Rectal smooth muscle tissue (tissue), 1 donor: ENCODE results near the gene NPEPL1.

Experiments used
- H3K27ac ChIP-seq: one replicate; pipeline ENCODE4 v1.7.0; 2013; ENCODE audit warnings: low read depth, low read length, inconsistent platforms
- H3K27me3 ChIP-seq: one replicate; pipeline ENCODE4 v1.7.0; 2013; ENCODE audit warnings: low read length; ENCODE audit not compliant: control insufficient read depth, insufficient read depth
- H3K36me3 ChIP-seq: one replicate; pipeline ENCODE4 v1.7.0; 2013; ENCODE audit warnings: low read length; ENCODE audit not compliant: control insufficient read depth, insufficient read depth
- H3K4me1 ChIP-seq: one replicate; pipeline ENCODE4 v1.7.0; 2013; ENCODE audit warnings: low read length; ENCODE audit not compliant: control insufficient read depth, insufficient read depth
- H3K4me3 ChIP-seq: one replicate; pipeline ENCODE4 v1.7.0; 2013; ENCODE audit warnings: low read length
- H3K9ac ChIP-seq: one replicate; pipeline ENCODE4 v1.7.0; 2013; ENCODE audit warnings: low read length

The NPEPL1 gene

DNA sequence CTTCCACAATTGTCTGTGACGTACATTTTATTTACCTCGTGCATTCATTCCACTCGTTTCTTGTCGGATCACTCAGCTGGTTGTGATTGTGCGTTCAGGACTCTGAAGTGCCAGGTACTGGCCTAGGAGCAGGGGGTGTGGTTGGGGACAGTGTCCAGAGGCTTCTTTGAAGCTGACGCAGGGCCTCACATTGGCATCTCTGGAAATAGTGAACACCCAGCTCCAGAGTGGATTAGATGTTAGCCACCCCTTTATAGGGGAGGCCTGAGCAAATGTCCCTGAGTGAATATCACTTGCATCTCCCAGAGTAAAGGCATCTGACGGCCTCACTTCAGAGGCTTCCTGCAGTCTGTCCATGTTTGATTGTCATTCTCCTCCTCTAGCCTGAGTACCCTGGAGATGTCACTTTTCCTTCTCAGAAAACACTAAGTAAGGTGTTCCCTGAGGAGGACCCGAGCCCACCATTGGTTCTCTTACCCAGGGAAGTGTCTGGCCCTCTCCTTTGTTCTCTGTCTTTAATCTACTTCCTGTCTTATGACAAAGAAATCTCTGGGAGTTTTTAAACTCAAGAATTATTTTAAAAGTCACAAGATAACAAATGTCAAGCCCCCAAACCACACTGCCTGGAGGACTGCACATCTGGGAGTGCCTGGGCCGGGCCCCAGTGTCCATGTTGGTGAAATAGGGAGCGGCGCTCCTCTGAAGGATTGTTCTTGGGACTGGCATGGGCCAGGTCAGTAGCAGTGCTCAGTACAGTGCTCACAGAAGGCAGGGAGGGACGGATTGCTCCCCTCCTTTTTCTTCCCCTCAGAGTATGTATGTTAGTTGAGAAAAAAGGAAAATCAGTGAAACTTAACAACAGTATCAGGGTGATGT lies 30.8 kb upstream of the NPEPL1 start:
- Histone ChIP-seq H3K9ac (no peak overlapping the region), H3K4me1 (no peaks in the 10 kb centered on the region), H3K27ac (no peak overlapping the region), H3K27me3 (no peaks in the 10 kb centered on the region), H3K4me3 (no peak overlapping the region), H3K36me3 (peaks cover 9% of the 10 kb centered on the region)

DNA sequence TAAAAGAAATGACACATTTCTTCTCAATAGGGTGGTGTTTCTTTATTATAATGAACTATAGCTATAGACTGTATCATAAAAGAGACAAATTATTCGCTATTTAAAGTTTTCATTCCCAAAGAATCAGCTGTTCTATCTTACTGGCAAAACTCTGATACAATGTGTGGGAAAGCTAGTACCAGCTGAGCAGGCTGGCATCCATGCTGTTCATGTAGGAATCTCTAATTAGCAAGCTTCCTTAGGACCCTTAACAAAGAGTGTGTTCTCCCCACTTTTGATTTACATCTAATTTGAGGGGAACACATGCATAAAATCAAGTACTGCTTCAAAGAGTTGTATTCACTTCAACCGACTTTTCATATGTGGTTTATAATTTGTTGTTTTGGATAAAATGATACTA lies 28.3 kb upstream of the NPEPL1 start:
- Histone ChIP-seq H3K27me3 (no peaks in the 10 kb centered on the region), H3K27ac (no peak overlapping the region), H3K4me3 (no peak overlapping the region), H3K9ac (no peak overlapping the region), H3K4me1 (no peaks in the 10 kb centered on the region), H3K36me3 (peaks cover 9% of the 10 kb centered on the region)

DNA sequence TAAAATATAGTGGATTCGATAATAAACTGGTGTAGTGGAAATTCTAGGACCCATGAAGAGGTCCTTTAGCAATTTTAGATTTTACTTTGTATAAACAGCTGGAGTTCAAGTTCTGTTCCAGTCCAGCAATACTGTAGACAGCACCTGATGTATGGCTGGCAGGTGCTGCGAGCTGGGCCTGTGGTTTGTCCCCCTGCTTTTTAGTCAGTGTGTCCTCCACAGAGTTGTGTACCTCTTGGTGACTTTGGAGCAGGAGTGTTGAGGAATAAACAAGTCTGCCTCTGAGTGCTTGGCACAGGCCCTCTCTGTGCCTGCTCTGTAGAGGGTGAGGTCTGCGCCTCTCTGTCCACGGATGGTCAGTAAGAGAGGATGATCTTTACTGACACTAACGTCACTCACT lies 27.7 kb upstream of the NPEPL1 start:
- H3K4me1 ChIP-seq = no peaks in the 10 kb centered on the region
- H3K36me3 ChIP-seq = peaks cover 8% of the 10 kb centered on the region
- no peak overlapping the region for H3K4me3 ChIP-seq
- no peak overlapping the region for H3K9ac ChIP-seq
- H3K27ac ChIP-seq = no peak overlapping the region
- no peaks in the 10 kb centered on the region for H3K27me3 ChIP-seq

DNA sequence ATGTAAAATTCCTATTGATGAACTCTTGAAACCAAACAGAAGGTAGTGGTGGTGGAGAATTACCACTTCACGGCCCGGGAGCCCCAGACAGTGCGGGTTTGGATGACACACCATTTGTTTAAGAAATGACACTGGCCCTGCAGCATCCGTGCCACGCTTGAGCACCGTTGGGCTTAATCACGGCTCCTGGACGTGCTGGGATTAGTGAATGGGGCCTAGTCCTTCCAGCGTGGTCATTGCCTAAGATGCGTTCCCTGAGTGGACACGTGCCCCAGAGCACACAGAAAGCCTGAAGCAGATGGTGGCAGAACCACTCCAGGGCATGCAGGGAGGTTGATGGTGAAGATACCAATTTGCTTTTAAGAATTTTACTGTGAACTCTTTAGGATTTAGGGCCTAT lies 27.0 kb upstream of the NPEPL1 start:
- no peak overlapping the region for H3K4me3 ChIP-seq
- H3K27me3 ChIP-seq = no peaks in the 10 kb centered on the region
- no peak overlapping the region for H3K27ac ChIP-seq
- peaks cover 12% of the 10 kb centered on the region for H3K36me3 ChIP-seq
- no peak overlapping the region for H3K9ac ChIP-seq
- no peaks in the 10 kb centered on the region for H3K4me1 ChIP-seq

DNA sequence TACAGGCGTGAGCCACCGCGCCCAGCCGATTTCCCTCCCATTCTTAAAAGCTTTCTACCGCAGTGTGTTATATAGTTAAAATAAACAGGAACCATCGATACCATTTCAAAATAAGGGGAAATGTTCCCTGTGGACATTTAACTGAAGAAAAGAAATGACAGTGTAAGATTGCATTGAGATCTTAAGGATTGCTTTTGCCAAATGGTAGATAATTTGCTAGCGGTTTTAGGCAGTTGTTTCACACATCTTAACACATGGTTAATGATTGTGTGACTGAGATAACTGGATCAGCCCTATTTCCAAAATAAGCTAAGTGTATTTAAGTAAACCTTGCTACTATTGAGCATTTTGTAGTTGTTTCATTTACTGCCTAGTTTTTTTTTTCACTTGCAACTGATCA lies 25.9 kb upstream of the NPEPL1 start:
- Histone ChIP-seq H3K27ac (no peak overlapping the region), H3K27me3 (no peaks in the 10 kb centered on the region), H3K9ac (no peak overlapping the region), H3K4me1 (no peaks in the 10 kb centered on the region), H3K36me3 (peaks cover 16% of the 10 kb centered on the region), H3K4me3 (no peak overlapping the region)

DNA sequence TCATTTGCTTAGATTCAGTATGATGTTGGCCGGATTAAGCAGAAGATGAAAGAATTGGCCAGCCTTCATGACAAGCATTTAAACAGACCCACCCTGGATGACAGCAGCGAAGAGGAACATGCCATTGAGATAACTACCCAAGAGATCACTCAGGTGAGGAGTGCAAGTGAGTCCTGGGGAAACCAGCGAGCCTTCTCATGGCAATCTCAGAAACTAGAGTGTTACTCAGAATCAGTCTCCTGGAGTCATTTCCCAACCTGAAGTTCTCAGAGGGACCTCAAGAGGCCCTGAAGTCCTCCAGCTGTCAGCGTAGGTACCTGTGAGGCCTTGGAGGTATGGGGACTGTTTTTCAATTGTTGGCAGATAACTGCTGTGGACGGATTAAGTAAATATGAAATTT lies 24.6 kb upstream of the NPEPL1 start:
- no peak overlapping the region for H3K4me3 ChIP-seq
- H3K36me3 ChIP-seq = peaks cover 14% of the 10 kb centered on the region
- no peaks in the 10 kb centered on the region for H3K27me3 ChIP-seq
- no peak overlapping the region for H3K27ac ChIP-seq
- H3K9ac ChIP-seq = no peak overlapping the region
- H3K4me1 ChIP-seq = no peaks in the 10 kb centered on the region

DNA sequence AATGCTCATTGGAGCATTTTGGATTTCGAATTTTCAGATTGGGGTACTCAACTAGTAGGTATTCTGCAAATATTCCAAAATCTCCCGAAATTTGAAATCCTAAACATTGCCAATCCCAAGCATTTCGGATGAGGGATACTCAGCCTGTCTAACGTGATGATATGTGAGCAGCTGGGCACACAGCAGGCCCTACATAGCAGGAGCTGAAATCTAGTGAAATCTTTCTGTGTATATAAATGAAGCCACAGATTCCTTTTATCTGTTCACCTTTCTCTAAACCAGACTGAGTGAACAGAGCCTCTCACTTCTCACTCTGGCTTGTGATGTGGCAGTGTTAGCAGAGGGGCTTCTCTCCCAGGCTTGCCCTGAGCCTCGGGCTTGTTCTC lies 23.7 kb upstream of the NPEPL1 start:
- Histone ChIP-seq H3K27ac (no peak overlapping the region), H3K4me3 (no peak overlapping the region), H3K4me1 (no peaks in the 10 kb centered on the region), H3K36me3 (peaks cover 14% of the 10 kb centered on the region), H3K27me3 (no peaks in the 10 kb centered on the region), H3K9ac (no peak overlapping the region)

DNA sequence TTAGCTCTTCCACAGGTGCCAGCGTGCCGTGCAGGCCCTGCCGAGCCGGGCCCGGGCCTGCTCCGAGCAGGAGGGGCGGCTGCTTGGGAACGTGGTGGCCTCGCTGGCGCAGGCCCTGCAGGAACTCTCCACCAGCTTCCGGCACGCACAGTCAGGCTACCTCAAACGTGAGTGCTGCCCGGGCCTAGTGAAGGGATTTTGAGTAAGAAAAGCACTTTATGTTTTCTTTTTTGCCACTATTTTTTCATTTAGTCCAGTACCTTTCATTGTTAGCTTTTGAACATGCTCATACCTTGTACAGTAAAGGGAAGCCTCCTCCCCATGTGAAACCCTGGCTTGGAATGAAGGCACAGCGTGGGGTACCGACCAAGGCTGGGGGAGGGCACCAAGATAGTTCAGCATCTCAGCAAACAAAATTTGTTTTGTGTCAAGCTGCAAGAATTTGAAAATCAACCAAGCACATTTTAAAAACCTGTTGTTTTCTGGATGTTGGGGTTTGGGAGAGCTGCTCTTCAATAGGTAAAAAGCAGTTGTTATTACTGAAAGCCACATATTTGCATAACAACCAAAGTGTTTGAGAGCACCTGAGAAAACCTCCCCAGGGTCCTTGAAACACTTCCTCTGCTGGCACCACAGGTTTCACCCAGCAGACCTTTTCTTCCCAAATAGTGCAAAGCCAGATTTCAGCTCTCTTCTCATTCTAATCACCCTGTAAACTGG lies 23.2 kb upstream of the NPEPL1 start:
- Histone ChIP-seq H3K27ac (no peak overlapping the region), H3K4me1 (no peaks in the 10 kb centered on the region), H3K27me3 (no peaks in the 10 kb centered on the region), H3K4me3 (no peak overlapping the region), H3K36me3 (peaks cover 14% of the 10 kb centered on the region), H3K9ac (no peak overlapping the region)

DNA sequence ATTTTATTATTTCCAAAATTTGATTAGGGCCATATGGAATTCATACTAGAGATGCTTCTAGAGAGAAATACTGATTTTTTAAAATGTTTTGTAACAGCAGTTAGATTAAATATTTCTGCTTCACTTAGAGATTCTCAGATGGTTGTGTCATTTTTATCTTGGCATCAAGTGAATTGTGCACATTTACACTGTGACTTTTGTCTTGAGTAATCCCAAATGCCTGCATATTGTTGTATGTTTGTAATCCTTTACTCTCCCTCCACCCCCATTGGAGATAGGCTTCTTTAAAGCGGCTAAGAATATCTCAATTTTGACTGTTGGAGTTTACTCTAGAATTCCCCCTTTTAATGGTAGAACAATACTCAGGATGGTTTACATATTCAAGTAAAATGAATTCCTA lies 22.5 kb upstream of the NPEPL1 start:
- Histone ChIP-seq H3K9ac (no peak overlapping the region), H3K4me3 (no peak overlapping the region), H3K27me3 (no peaks in the 10 kb centered on the region), H3K4me1 (no peaks in the 10 kb centered on the region), H3K27ac (no peak overlapping the region), H3K36me3 (peaks cover 15% of the 10 kb centered on the region)

DNA sequence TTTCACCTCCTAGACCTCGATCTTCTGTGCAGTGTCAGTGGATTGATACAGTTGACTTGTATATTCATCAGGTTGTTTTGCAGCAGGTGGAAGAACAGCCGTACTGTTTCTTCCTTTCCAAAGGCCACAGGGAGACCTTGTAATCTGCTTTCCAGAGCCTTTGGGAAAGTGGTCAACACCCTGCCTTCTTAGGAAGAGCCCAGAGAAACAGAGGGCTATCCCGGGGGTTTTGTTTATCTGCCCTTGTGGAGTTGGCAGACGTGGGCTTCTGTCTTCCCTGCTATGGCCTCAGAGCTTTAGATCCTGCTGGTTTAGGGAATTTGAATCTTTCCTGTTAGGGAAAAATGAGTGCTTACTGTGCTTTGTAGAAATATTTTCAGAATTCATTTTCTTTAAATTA lies 21.9 kb upstream of the NPEPL1 start:
- Histone ChIP-seq H3K36me3 (peaks cover 19% of the 10 kb centered on the region), H3K27ac (no peak overlapping the region), H3K27me3 (no peaks in the 10 kb centered on the region), H3K4me3 (no peak overlapping the region), H3K9ac (no peak overlapping the region), H3K4me1 (no peaks in the 10 kb centered on the region)

DNA sequence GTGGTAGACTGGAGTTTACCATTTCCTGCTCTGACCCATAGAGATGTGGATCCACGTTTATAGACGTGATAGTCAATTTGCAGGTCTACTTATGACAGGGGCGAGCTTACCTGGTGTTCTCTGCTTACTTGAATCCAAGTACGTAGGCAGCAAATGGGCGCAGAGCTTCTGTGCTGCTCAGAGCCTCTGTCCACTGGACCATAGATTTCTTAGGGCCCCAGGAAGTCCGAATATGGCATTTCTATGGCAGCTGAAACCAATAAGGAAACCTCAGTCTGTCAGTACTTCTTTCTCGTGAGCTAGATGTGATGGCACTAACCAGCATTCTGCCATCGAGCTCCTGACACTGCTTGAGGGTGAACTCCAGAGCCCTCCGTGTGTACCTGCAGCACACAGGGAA lies 19.5 kb upstream of the NPEPL1 start:
- Histone ChIP-seq H3K27ac (no peak overlapping the region), H3K4me3 (no peak overlapping the region), H3K36me3 (peaks cover 25% of the 10 kb centered on the region), H3K4me1 (no peaks in the 10 kb centered on the region), H3K27me3 (no peaks in the 10 kb centered on the region), H3K9ac (no peak overlapping the region)

DNA sequence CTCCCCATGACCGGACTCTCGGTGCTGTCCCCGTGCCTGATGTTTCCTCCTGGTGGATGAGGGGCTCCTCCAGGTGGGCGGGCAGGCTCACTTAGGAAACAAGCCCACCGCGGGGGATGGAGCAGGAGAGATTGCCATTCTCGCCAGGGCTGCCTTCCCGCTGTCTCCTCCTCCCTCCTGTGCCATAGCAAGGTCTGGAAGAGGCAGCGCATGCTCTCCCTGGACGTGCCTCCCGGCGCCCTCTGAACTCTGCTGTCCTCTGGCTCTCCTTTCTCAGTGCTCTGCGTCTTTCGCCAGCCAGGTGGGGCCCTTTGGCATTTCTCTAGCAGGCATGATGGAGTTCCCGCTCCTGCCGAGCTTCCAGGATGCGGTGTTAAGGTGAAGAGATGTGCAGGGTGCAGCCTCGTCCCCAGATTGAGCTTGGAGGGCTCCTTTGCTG lies 17.4 kb upstream of the NPEPL1 start:
- Histone ChIP-seq H3K36me3 (peaks cover 24% of the 10 kb centered on the region), H3K4me1 (no peaks in the 10 kb centered on the region), H3K27me3 (no peaks in the 10 kb centered on the region), H3K27ac (no peak overlapping the region), H3K4me3 (no peak overlapping the region), H3K9ac (no peak overlapping the region)

DNA sequence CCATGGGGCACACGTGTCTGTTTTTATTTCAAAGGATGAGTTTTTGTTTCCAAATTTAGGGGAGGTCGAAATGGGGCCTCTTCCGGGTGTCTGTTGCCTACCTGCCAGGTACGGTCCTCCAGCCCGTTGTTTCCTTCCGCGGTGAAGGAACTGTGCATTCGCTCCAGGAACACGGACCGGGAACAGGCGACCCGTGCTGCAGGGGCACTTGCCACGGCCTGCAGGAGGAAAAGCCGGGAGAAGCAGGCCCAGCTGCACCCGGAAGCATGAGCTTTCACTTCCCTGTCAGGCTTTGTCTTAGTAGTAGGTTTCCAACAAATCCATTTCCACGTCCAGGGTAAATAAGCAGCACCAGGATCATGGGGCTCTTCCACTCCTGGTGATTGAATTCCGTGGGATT lies 17.0 kb upstream of the NPEPL1 start:
- Histone ChIP-seq H3K9ac (no peak overlapping the region), H3K4me3 (no peak overlapping the region), H3K27ac (no peak overlapping the region), H3K36me3 (peaks cover 19% of the 10 kb centered on the region), H3K27me3 (no peaks in the 10 kb centered on the region), H3K4me1 (no peaks in the 10 kb centered on the region)
